Loucy (cell line): ENCODE data around the gene ALKBH6.

Experiments
- H2AFZ ChIP-seq: fragments of 200-600 bp; sonication (generic); 2 replicates; pipeline ENCODE4 v1.6.0; 2016; ENCODE audit warnings: antibody characterized with exemption, mild to moderate bottlenecking, low read length, moderate library complexity
- H3F3A ChIP-seq: fragments of 200-600 bp; 2 replicates; pipeline ENCODE4 v1.6.0; 2016; ENCODE audit warnings: antibody characterized with exemption, low read depth, mild to moderate bottlenecking
- H3K27me3 ChIP-seq: fragments of 200-600 bp; sonication (generic); 2 replicates; pipeline ENCODE4 v1.6.1; 2014; ENCODE audit warnings: low read length, mild to moderate bottlenecking; ENCODE audit not compliant: insufficient read depth, poor library complexity, severe bottlenecking
- H3K36me3 ChIP-seq: fragments of 200-600 bp; sonication (generic); 2 replicates; pipeline ENCODE4 v1.6.1; 2016; ENCODE audit warnings: low read length; ENCODE audit not compliant: insufficient read depth
- H3K4me1 ChIP-seq: fragments of 200-600 bp; sonication (generic); 2 replicates; pipeline ENCODE4 v1.5.1; 2014; ENCODE audit warnings: low read length, mild to moderate bottlenecking; ENCODE audit not compliant: insufficient read depth, poor library complexity, severe bottlenecking
- H3K4me2 ChIP-seq: fragments of 200-600 bp; sonication (generic); 2 replicates; pipeline ENCODE4 v1.6.0; 2014; ENCODE audit warnings: antibody characterized with exemption, low read length, low read depth, mild to moderate bottlenecking; ENCODE audit not compliant: poor library complexity, severe bottlenecking
- H3K4me3 ChIP-seq: fragments of 200-600 bp; sonication (generic); 2 replicates; pipeline ENCODE4 v1.5.1; 2014; ENCODE audit warnings: low read length, mild to moderate bottlenecking, mixed read lengths; ENCODE audit not compliant: poor library complexity, severe bottlenecking
- H3K79me2 ChIP-seq: fragments of 200-600 bp; sonication (generic); 2 replicates; pipeline ENCODE4 v1.6.1; 2014; ENCODE audit warnings: low read length; ENCODE audit not compliant: insufficient read depth
- H3K9ac ChIP-seq: fragments of 200-600 bp; sonication (generic); 2 replicates; pipeline ENCODE4 v1.6.0; 2014; ENCODE audit warnings: mild to moderate bottlenecking, low read depth, low read length, moderate library complexity; ENCODE audit not compliant: poor library complexity, severe bottlenecking
- H3K9me2 ChIP-seq: fragments of 200-600 bp; sonication (generic); replicated peaks from 2 replicates; pipeline ENCODE4 v1.6.1; 2016; ENCODE audit warnings: low read depth, low read length, mixed read lengths
- H3K9me3 ChIP-seq: fragments of 200-600 bp; sonication (generic); 2 replicates; pipeline ENCODE4 v1.6.1; 2014; ENCODE audit warnings: mild to moderate bottlenecking, antibody characterized with exemption, low read length, low read depth; ENCODE audit not compliant: insufficient read depth
- H4K20me1 ChIP-seq: fragments of 200-600 bp; sonication (generic); 2 replicates; pipeline ENCODE4 v1.6.0; 2014; ENCODE audit warnings: antibody characterized with exemption, low read length, mild to moderate bottlenecking; ENCODE audit not compliant: insufficient read depth, poor library complexity, severe bottlenecking
- CTCF ChIP-seq: fragments of 200-600 bp; sonication (generic); conservative IDR thresholded peaks from 2 replicates; pipeline ENCODE4 v1.5.1; 2014; ENCODE audit warnings: mild to moderate bottlenecking, antibody characterized with exemption, low read length
- EZH2phosphoT487 ChIP-seq: fragments of 200-600 bp; IDR thresholded peaks from 2 replicates; pipeline ENCODE4 v1.6.1; 2018; ENCODE audit warnings: antibody characterized with exemption, mild to moderate bottlenecking, moderate library complexity, borderline replicate concordance

ALKBH6 gene

GRCh38 chr19:36028313-36029041 is 14.5 kb upstream of the ALKBH6 start:
- TF ChIP-seq EZH2phosphoT487 (no peak), CTCF (no peak)
- H3K36me3 ChIP-seq = no peaks in the 10 kb centered on the region
- no peaks in the 10 kb centered on the region for H3K4me1 ChIP-seq
- no peaks in the 10 kb centered on the region for H3K9me3 ChIP-seq
- H3K27me3 ChIP-seq = no peaks in the 10 kb centered on the region
- H3K4me2 ChIP-seq = no peak overlapping the region
- no peaks in the 10 kb centered on the region for H4K20me1 ChIP-seq
- no peaks in the 10 kb centered on the region for H3F3A ChIP-seq
- H3K4me3 ChIP-seq = no peak overlapping the region
- no peak overlapping the region for H3K9ac ChIP-seq
- H2AFZ ChIP-seq = no peak overlapping the region
- no peaks in the 10 kb centered on the region for H3K79me2 ChIP-seq
- no peaks in the 10 kb centered on the region for H3K9me2 ChIP-seq

- Histone ChIP-seq H2AFZ (no peak overlapping the region), H3K27me3 (no peaks in the 10 kb centered on the region), H3K9me3 (no peaks in the 10 kb centered on the region), H3K4me1 (no peaks in the 10 kb centered on the region), H3K36me3 (no peaks in the 10 kb centered on the region), H3K79me2 (no peaks in the 10 kb centered on the region), H3K9ac (no peak overlapping the region), H3K4me3 (no peak overlapping the region), H3F3A (no peaks in the 10 kb centered on the region), H3K4me2 (no peak overlapping the region), H3K9me2 (no peaks in the 10 kb centered on the region), H4K20me1 (no peaks in the 10 kb centered on the region)
- no peak for TF ChIP-seq EZH2phosphoT487
- no peak for TF ChIP-seq CTCF
Measured at GRCh38 chr19:36027696-36028095, 13.7 kb upstream of the ALKBH6 start.

- Histone ChIP-seq H3K36me3 (no peaks in the 10 kb centered on the region), H3K79me2 (no peaks in the 10 kb centered on the region), H3K9me3 (no peaks in the 10 kb centered on the region), H3K27me3 (no peaks in the 10 kb centered on the region), H4K20me1 (no peaks in the 10 kb centered on the region), H3K9me2 (no peaks in the 10 kb centered on the region), H3F3A (no peaks in the 10 kb centered on the region), H3K9ac (no peak overlapping the region), H2AFZ (no peak overlapping the region), H3K4me1 (no peaks in the 10 kb centered on the region), H3K4me2 (no peak overlapping the region), H3K4me3 (no peak overlapping the region)
- TF ChIP-seq EZH2phosphoT487 = no peak
- TF ChIP-seq CTCF = no peak
Measured at GRCh38 chr19:36026091-36026876, 12.3 kb upstream of the ALKBH6 start.
